SH-SY5Y (cell line): ENCODE data around the gene SECTM1.

Experiments
- GATA2 ChIP-seq: IDR thresholded peaks from 2 replicates; pipeline ENCODE4 v1.6.1; 2011; ENCODE audit warnings: mild to moderate bottlenecking, low read depth, low read length
- GATA3 ChIP-seq: IDR thresholded peaks from 2 replicates; pipeline ENCODE4 v1.6.1; 2011; ENCODE audit warnings: low read depth, mild to moderate bottlenecking, low read length, moderate library complexity

SECTM1 gene

GRCh38 chr17:82342361-82343079, 9.0 kb upstream of the SECTM1 start:
- TF ChIP-seq GATA3 (no peak), GATA2 (no peak)

- no peak for TF ChIP-seq GATA2
- no peak for TF ChIP-seq GATA3
Measured at GRCh38 chr17:82339634-82340580, 6.3 kb upstream of the SECTM1 start.

GRCh38 chr17:82338858-82339633, 5.5 kb upstream of the SECTM1 start:
- TF ChIP-seq GATA3, result no peak
- TF ChIP-seq GATA2, result no peak

DNA sequence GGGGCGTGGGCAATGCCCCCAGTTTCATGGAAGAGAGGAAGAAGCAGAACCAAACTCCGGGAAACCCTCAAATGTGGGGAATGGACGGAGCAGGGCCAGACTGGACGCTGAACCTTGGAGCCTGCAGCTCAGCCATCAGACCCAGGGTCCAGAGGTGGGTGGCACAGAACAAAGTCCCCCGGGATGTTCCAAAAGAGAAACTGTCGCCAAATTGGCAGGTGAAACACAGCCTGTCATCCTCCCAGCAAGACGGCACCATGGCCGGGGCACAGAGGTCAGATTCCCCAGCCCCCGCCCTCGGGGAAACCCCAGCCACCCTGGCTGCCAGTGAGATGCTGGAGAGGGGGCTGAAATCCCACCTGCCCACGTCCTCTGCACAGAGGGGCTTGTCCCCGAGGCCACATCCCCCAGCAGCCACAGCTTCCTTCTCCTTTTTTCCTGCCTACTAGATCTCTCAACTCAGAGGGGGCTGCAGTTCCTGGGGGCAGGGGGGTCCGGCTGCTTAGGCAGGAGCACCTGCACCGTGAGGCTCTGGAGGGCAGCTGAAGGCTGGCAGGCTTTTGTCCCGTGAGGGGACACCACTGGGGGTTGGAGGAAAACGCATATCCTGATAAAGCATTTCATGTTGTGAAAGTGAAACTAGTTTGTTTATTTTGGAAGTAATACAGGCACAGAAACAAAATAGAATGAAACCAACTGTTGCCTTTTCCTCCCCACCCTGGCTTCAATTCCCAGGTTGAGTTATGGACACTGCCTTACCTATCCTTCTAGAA, 1.2 kb upstream of the SECTM1 start:
- TF ChIP-seq GATA3, result no peak
- TF ChIP-seq GATA2, result no peak

GRCh38 chr17:82334204-82334621, 647 bp upstream of the SECTM1 start:
- no peak for TF ChIP-seq GATA3
- TF ChIP-seq GATA2, result no peak

DNA sequence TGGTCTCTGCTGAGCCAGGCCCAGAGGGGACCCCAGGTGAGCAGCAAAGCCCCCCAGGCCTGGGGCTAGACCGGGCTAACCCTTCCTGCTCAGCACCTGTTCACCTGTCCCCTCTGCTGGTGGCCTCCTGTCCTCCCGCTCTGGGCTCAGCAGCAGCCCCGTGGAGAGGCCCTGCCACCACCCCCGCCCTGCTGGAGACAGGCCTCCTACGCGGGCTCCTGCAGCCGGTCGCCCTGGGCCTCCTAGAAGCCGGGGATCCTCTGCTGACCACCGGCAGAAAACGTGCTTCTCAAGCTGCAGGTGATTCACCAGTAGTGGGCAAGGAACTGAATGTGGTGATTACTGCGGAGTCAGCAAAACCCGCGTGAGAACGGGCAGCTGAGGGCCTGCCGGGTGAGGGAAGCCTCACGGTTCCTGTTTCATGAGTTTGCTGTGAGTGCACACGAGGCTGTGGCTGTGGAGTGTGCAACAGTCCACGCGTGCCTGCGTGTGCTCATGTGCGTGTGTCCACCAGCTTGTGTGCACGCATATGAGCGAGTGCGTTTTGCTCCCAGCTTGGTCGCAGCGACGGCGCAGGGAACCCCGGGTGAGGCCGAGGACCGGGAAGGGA, 792 bp downstream of the SECTM1 start:
- TF ChIP-seq GATA2 (no peak), GATA3 (no peak)

- TF ChIP-seq GATA3 (no peak), GATA2 (no peak)
Measured at GRCh38 chr17:82331345-82331939, 2.1 kb downstream of the SECTM1 start.

- TF ChIP-seq GATA3 (no peak), GATA2 (no peak)
Measured at GRCh38 chr17:82330322-82331239, 3.0 kb downstream of the SECTM1 start.

DNA sequence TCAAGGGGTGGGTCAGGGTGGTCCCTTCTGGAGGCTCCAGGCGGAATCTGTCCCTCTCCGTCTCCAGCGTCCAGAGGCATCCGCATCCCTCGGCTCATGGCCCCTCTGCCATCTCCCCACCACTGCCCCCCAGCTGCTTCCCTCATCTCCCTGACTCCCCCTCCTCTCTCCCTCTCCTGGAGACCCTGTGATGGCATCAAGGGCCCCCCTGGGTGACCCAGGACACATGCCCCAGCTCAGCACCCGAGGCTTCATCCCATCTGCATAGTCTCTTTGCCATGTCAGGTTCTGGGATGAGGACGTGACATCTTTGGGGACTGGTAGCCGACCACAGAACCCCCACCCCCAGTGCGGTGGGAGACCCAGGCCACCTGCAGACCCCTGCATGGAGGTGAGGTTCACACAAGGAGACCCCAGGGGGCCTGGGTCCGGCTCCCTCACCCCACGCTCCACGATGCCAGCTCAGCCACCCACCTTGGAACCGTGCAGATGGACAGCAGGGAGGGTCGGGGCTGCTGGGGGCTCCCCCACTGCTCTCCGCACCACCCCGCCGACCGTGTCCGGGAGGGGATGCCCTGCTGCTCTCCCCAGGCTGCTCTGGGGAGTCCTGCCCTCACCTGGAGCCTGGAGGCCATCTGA, 3.8 kb downstream of the SECTM1 start:
- TF ChIP-seq GATA3 (no peak), GATA2 (no peak)

GRCh38 chr17:82328994-82329507, 4.5 kb downstream of the SECTM1 start:
- no peak for TF ChIP-seq GATA3
- TF ChIP-seq GATA2, result no peak

- TF ChIP-seq GATA2 (no peak), GATA3 (no peak)
Measured at GRCh38 chr17:82328141-82328993, 5.2 kb downstream of the SECTM1 start.

DNA sequence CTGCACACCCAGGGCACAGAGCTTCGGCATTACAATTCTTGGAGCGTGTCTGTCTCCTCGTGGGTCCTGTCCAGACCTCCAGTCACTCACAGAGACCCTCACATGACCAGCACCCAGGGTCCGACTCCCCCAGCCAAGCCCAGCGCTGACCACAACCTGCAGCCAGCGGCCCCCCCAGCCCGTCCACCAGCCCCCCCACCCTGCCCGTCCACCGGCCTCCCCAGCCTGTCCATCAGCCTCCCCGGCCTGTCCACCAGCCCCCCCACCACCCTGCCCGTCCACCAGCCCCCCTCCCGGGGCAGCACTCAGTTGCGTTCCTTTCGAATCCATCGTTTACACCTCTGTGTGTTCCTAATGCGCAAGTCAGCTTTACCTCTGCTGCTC, 5.8 kb downstream of the SECTM1 start:
- TF ChIP-seq GATA2 (no peak), GATA3 (no peak)
